ENCODE data around the gene MYOZ3.

- TF ChIP-seq GATA3 (IDR thresholded peaks at IDR 0.05; ENCODE audit: low read depth, low read length) (no peak), GATA2 (IDR thresholded peaks at IDR 0.05; ENCODE audit: low read depth, low read length) (no peak)
Observed at GRCh38 chr5:150632305-150633160, 28.5 kb upstream of the MYOZ3 start.

All from SH-SY5Y (cell line).